ENCODE measurements around the gene TFCP2. TPM values are rescaled to one million over a fixed set of nuclear protein-coding genes. Genes with fewer than 3 reads are reported as not detected.
A peak's percentile ranks its signal among the peaks of the same experiment; 100 is the strongest.

Gene TFCP2
- total and polyA plus RNA-seq, 11 donors = 8.3 to 28.8 (median 19.3) TPM

GRCh38 chr12:51200156-51200555 is 27.2 kb upstream of the TFCP2 start:
- no peak overlapping the region for H3K4me3 ChIP-seq
- H3K9me3 ChIP-seq = no peaks in the 10 kb centered on the region
- ATAC-seq = no peak
- H3K36me3 ChIP-seq = peaks cover 0 to 40% (median 4%) of the 10 kb centered on the region in 9 donors
- no peak for DNase-seq
- 90 to 96% (median 91%) methylated on average over 7 of the region's 7 CpGs for WGBS, 4 donors
- intact Hi-C loops (cut with DNase I) = no loop called here
- H3K4me1 ChIP-seq = no peaks in the 10 kb centered on the region
- H3K27me3 ChIP-seq = no peaks in the 10 kb centered on the region
- TF ChIP-seq CTCF (IDR thresholded peaks at IDR 0.05) = no peak
- no peak for TF ChIP-seq POLR2A (IDR thresholded peaks at IDR 0.05)
- no peak overlapping the region for H3K27ac ChIP-seq

GRCh38 chr12:51199366-51199945 is 26.5 kb upstream of the TFCP2 start:
- no peaks in the 10 kb centered on the region for H3K27me3 ChIP-seq
- no peak overlapping the region for H3K4me3 ChIP-seq
- ATAC-seq (peak in 1 of 4 donors; percentile 14), DNase-seq (no peak)
- H3K36me3 ChIP-seq = peaks cover 0 to 40% (median 4%) of the 10 kb centered on the region in 9 donors
- H3K4me1 ChIP-seq = no peaks in the 10 kb centered on the region
- WGBS, 4 donors = 91 to 97% (median 93%) methylated on average over 10 of the region's 10 CpGs
- intact Hi-C loops (cut with DNase I) = no loop called here
- no peak overlapping the region for H3K27ac ChIP-seq
- no peaks in the 10 kb centered on the region for H3K9me3 ChIP-seq
- TF ChIP-seq POLR2A (IDR thresholded peaks at IDR 0.05) = no peak
- TF ChIP-seq CTCF (IDR thresholded peaks at IDR 0.05) = no peak

GRCh38 chr12:51198568-51199365 is 25.8 kb upstream of the TFCP2 start:
- 87 to 92% (median 88%) methylated on average over 14 to 16 of the region's 16 CpGs for WGBS, 4 donors
- Histone ChIP-seq H3K27ac (no peak overlapping the region), H3K27me3 (no peaks in the 10 kb centered on the region), H3K36me3 (peaks cover 0 to 38% (median 4%) of the 10 kb centered on the region in 9 donors), H3K4me3 (no peak overlapping the region), H3K4me1 (no peaks in the 10 kb centered on the region), H3K9me3 (no peaks in the 10 kb centered on the region)
- TF ChIP-seq CTCF (IDR thresholded peaks at IDR 0.05) = no peak
- no peak for TF ChIP-seq POLR2A (IDR thresholded peaks at IDR 0.05)
- ATAC-seq (no peak), DNase-seq (no peak)
- intact Hi-C loops (cut with DNase I) = no loop called here

GRCh38 chr12:51197736-51198567 is 25.0 kb upstream of the TFCP2 start:
- DNase-seq = no peak
- Histone ChIP-seq H3K4me3 (no peak overlapping the region), H3K9me3 (no peaks in the 10 kb centered on the region), H3K27me3 (no peaks in the 10 kb centered on the region), H3K36me3 (peaks cover 0 to 34% (median 4%) of the 10 kb centered on the region in 9 donors), H3K27ac (no peak overlapping the region), H3K4me1 (no peaks in the 10 kb centered on the region)
- TF ChIP-seq POLR2A (IDR thresholded peaks at IDR 0.05) (no peak), CTCF (IDR thresholded peaks at IDR 0.05) (no peak)
- peak in 1 of 4 donors; percentile 13 for ATAC-seq
- 91 to 95% (median 94%) methylated on average over 37 to 38 of the region's 38 CpGs for WGBS, 4 donors
- intact Hi-C loops (cut with DNase I) = no loop called here
